ENCODE measurements around the gene USP49.
"Not testable (repeated sequence)": the region's sequence is repeated elsewhere in the genome, so short reads cannot be mapped to it uniquely, and the experiment has no call there.

Gene USP49

DNA sequence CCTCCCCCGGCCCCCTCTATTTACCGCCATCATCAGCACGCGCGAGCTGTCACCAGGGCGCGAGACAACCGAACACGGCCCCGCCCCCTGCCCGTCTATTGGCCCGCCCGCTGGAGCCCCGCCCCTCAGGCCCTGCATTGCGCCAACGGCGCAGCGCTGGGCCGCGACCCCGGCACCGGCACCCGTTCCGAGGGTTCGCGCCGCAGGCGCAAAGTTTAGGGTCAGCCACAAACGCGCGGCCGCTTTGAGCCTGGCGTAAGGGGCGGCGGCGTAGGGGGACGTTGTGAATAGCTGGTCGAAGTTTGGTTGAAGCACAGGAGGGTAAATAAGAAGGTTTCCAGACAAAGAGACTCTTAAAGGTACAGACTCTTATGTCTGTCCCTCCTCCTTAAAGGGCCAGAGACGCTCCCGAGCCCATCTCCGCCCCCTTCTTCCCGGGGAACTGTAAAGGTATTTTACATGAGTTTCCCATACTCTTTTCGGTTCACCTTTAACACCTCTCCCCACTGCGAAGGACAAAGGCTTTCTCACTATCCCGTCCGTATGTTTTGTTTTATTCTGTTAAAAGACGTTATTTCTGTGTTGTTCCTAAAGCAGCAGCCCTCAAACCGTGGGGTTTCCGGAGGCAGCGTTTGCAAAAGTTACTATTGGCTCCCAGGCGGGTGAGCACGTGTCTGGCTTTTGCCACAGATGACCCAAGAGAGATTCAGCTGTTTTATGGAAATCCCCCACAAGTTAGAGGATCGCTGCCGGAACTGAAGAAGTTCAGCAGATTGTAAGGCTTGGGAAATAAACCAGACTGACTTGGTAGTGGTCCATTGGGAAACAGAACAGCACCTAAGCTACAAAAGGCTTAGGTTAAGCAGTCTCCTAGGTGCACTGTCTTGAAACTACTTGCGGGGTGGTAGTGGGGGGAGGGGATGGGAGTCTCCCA is at the start of gene USP49:
USP49 (minus strand) TSS at position 76 of the 934 bp plus-strand sequence. CDS start 88,392 bp downstream, outside the sequence.
- DNase-seq (ENCODE audit: low spot score), result peak; percentile 87

GRCh38 chr6:41943456-41943855 is 48.3 kb upstream of the USP49 start:
- DNase-seq (ENCODE audit: low spot score), result no peak

DNA sequence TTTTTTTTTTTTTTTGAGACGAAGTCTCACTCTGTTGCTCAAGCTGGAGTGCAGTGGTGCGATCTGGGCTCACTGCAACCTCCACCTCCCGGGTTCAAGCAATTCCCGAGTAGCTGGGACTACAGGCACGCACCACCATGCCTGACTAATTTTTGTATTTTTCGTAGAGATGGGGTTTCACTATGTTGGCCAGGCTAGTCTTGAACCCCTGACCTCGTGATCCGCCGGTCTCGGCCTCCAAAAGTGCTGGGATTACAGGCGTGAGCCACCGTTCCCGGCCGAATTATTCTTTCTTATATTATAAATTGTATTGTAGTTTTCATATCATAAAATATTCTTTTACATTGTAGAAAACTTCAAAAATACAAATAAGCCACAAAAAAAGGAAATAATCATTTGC is 47.7 kb upstream of the USP49 start:
- DNase-seq (ENCODE audit: low spot score), result not testable (repeated sequence)

GRCh38 chr6:41942067-41942851 is 47.1 kb upstream of the USP49 start:
- DNase-seq (ENCODE audit: low spot score), result no peak

DNA sequence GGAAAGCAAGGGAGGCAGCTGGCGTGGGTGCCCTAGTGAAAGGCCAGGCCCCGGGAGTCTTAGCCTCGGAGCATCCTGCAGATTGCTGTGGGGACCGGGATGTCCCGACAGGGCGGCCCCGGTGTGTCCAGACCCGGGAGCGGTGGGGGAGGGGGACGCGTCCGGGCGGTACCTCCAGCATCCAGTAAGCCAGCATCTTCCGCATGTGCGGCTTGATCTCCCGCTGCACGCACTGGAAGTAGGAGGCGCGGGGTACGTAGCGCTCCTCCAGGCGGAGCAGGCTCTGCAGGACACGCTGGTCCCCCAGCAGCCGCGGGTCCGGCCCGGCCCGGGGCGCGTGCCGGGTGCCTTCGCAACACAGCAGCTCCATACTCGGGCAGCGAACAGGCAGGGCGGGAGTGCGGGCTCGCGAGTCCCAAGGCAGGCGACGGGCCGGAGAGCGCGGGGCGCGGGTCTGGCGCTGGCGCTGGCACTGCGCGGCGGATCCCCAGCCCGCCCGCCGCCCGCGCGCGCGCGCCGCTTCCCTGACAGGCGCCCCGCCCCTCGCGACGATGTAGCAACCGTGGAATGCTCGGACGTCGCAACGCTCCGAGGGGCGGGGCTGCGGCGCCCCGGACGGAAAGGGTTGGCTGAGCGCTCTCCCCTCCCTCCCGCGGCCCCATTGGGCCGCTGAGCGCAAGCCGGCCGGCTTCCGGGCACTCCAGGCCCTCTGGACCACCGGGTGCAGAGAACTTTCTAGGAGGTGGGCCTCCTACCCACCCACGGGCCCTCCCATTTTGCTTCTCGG is 46.3 kb upstream of the USP49 start, which contains the start of gene CCND3:
CCND3 (minus strand) TSS at position 529 of the 787 bp plus-strand sequence; CDS start at position 370, 159 bp downstream.
- DNase-seq (ENCODE audit: low spot score), result peak; percentile 93

GRCh38 chr6:41940759-41941279 is 45.6 kb upstream of the USP49 start:
- DNase-seq (ENCODE audit: low spot score), result peak; percentile 55

DNA sequence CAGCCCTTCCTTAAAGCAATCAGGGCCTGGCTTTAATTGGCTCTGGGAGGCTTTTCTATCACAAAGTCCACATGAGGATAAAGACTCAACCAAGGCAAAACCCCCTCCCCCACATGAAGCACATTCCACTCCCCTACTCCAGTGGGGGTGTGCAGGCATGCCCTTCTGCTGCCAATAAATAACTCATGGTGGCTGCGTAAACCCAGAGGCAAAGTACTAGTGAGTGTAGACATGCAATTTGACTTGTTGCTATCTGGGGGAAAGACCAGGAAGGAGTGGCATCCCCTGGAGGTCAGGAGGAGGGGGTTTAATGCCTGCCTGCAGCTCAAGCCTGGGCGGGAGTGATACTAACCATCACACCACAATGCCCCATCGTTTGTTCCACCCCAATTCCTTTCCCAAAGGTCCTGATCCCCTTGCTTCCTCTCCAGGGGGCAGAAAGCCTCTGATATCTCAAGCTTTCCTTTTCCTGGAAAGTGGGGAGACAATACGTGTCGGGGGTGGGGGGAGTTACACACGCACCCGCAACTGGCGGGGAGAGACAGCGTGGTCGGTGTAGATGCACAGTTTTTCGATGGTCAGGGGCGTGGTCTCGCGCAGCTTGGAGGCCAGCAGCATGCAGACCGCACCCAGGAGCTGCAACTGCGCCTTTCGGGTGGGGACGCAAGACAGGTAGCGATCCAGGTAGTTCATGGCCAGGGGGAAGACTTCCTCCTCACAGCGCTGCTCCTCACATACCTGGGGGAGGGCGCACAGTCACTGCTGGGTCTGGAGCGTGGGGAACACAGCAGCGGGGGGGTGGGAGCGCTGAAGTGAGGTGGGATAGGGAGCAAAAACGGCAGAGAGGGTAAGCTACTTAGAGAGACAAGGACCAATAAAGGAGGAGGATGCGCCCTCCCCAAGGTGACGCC is 44.9 kb upstream of the USP49 start:
- DNase-seq (ENCODE audit: low spot score), result no peak

- DNase-seq (ENCODE audit: low spot score), result no peak
Observed at GRCh38 chr6:41939176-41939847, 44.1 kb upstream of the USP49 start.

DNA sequence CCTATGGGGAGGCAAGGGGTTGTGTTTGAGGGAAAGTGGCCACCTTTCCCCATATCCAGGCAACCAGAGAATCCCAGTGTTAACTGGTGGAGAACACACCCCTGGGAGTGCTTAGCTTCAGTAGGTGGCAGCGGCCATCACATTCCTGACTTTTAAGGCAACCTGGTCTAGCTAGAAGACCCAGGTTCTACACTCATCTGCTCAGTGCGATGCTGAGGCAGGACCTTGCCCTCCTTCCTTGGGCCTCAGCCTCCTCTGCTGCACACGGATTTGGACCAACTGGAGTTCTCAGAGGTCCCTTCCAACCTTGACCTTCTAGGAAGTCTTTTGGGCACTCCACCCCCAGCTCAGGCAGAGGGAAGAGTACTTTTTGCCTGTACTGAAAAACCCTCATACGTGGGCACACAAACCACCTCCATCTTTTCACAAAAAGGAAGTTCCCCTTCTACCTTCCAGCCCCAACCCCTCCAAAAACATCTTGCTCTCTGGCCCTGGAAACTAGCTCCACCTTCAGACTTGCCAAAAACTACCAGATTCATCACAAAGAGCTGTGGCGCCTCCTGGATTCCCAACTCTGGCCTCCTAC is 43.5 kb upstream of the USP49 start:
- peak; percentile 34 for DNase-seq (ENCODE audit: low spot score)

GRCh38 chr6:41937861-41938574 is 42.8 kb upstream of the USP49 start:
- DNase-seq (ENCODE audit: low spot score), result no peak

DNA sequence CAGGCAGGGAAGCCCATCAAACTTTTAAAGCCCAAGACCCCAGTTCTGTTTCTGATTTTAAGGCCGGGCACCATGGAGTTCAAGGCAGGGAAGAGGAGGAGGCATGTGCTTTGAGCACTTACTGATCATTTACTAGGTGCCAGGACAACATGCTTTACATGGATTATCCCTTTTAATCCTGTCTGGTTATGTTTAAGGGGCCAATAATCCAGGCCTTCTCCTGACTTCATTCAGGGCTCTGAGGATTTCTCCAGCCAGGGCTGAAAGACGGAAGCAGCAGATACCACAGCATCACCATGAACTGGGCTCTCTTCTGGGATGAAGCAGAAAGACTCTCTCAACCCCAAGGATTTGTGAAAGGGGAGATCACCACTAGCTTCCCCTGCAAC is 42.3 kb upstream of the USP49 start:
- no peak for DNase-seq (ENCODE audit: low spot score)

- DNase-seq (ENCODE audit: low spot score), result peak; percentile 90
Observed at GRCh38 chr6:41936073-41936837, 41.1 kb upstream of the USP49 start.

- DNase-seq (ENCODE audit: low spot score), result no peak
Observed at GRCh38 chr6:41935685-41936072, 40.5 kb upstream of the USP49 start.

DNA sequence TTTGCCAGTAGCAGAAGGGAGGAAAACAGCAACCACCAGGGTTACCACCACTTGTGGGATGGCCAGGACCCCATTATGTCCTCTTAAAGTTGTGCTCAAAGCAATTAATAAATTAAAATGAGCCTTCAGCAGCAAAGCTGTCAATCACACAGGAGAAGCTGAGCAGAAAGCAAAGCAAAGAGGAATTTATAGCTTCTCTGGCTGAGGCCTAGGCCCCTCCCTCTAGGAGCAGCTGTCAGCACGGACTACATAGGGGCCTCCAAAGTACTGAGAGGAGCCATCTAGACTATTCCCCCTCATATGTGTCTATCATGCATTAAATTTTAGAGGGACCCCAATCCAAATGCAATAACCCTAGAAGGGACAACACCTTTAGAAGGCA is 40.0 kb upstream of the USP49 start:
- DNase-seq (ENCODE audit: low spot score), result no peak

GRCh38 chr6:41934278-41935192 is 39.4 kb upstream of the USP49 start:
- no peak for DNase-seq (ENCODE audit: low spot score)

DNA sequence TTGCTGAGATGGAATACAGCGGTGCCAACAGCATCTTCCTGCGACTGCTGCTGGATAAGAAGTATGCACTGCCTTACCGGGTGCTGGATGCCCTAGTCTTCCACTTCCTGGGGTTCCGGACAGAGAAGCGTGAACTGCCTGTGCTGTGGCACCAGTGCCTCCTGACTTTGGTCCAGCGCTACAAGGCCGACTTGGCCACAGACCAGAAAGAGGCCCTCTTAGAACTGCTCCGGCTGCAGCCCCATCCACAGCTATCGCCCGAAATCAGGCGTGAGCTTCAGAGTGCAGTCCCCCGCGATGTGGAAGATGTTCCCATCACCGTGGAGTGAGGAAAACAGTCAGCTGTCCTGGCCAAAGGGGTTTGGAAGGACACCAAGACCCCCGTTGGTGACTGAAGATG is 37.2 kb upstream of the USP49 start:
- DNase-seq (ENCODE audit: low spot score), result no peak

GRCh38 chr6:41931792-41932191 is 36.6 kb upstream of the USP49 start:
- DNase-seq (ENCODE audit: low spot score), result no peak

Measured in putamen (tissue), 1 donor.